CD14-positive monocyte (primary cell): ENCODE results near the gene PIK3R6. TPM values are rescaled to one million over a fixed set of nuclear protein-coding genes. Genes with fewer than 3 reads are reported as not detected.

Source experiments
- DNase-seq, 3 donors: peaks; one replicate each; pipeline ENCODE4 v3.0.0-alpha.2; 2011 to 2022
- H2AFZ ChIP-seq: 2 replicates; pipeline ENCODE4 v1.6.0; 2012; ENCODE audit warnings: mild to moderate bottlenecking, low read depth, low read length, inconsistent platforms; ENCODE audit not compliant: insufficient read depth, poor library complexity, severe bottlenecking
- H3K27ac ChIP-seq, 2 donors: 1 replicate in 1 of 2; 2 replicates in 1 of 2; pipeline ENCODE4 v1.5.1; 2012 to 2013; ENCODE audit warnings: low read length in 2 of 2, control low read depth in 1 of 2, inconsistent platforms in 1 of 2, low read depth in 1 of 2, mild to moderate bottlenecking in 1 of 2
- H3K27me3 ChIP-seq, 2 donors: one replicate each; pipeline versions ENCODE4 v1.6.0 to v1.6.1; 2011 to 2013; ENCODE audit warnings: low read length in 2 of 2; ENCODE audit not compliant: control insufficient read depth in 2 of 2, insufficient read depth in 2 of 2
- H3K36me3 ChIP-seq, 2 donors: replicated peaks in 1 of 2; 1 replicate in 1 of 2; 2 replicates in 1 of 2; pipeline versions ENCODE4 v1.5.1 to v1.6.1; 2012 to 2013; ENCODE audit warnings: low read length in 2 of 2, control low read depth in 1 of 2, inconsistent platforms in 1 of 2, mild to moderate bottlenecking in 1 of 2; ENCODE audit not compliant: insufficient read depth in 2 of 2, control insufficient read depth in 1 of 2
- H3K4me1 ChIP-seq, 2 donors: 1 replicate in 1 of 2; 2 replicates in 1 of 2; pipeline versions ENCODE4 v1.5.1 to v1.6.1; 2012 to 2013; ENCODE audit warnings: low read length in 2 of 2, control low read depth in 1 of 2, inconsistent platforms in 1 of 2, mild to moderate bottlenecking in 1 of 2, moderate library complexity in 1 of 2; ENCODE audit not compliant: insufficient read depth in 2 of 2, control insufficient read depth in 1 of 2
- H3K4me2 ChIP-seq: replicated peaks from 2 replicates; pipeline ENCODE3; 2012; ENCODE audit warnings: low read length, moderate library complexity, mild to moderate bottlenecking; ENCODE audit not compliant: poor library complexity, severe bottlenecking; ENCODE audit errors: extremely low read depth
- H3K4me3 ChIP-seq, 3 experiments: fragments of 200-600 bp in 1 of 3; sonication (generic) in 1 of 3; replicated peaks in 1 of 3; 1 replicate in 2 of 3; 2 replicates in 1 of 3; pipeline ENCODE4 v1.5.1; 2011 to 2013; ENCODE audit warnings: low read length in 3 of 3, mild to moderate bottlenecking in 3 of 3, control low read depth in 2 of 3, low read depth in 2 of 3, inconsistent platforms in 1 of 3, moderate library complexity in 1 of 3
- H3K79me2 ChIP-seq: 2 replicates; pipeline ENCODE4 v1.6.0; 2012; ENCODE audit warnings: mild to moderate bottlenecking, control low read depth, inconsistent platforms, low read length, moderate library complexity; ENCODE audit not compliant: insufficient read depth
- H3K9ac ChIP-seq: 2 replicates; pipeline ENCODE4 v1.6.0; 2017; ENCODE audit warnings: low read length, mild to moderate bottlenecking; ENCODE audit not compliant: insufficient read depth, poor library complexity, severe bottlenecking
- H3K9me3 ChIP-seq, 2 donors: replicated peaks in 1 of 2; 1 replicate in 1 of 2; 2 replicates in 1 of 2; pipeline versions ENCODE4 v1.5.1 to v1.6.1; 2012 to 2013; ENCODE audit warnings: low read length in 2 of 2, control low read depth in 1 of 2; ENCODE audit not compliant: control insufficient read depth in 1 of 2, insufficient read depth in 1 of 2
- H4K20me1 ChIP-seq: 2 replicates; pipeline ENCODE4 v1.6.0; 2012; ENCODE audit warnings: mild to moderate bottlenecking, low read length, control low read depth, moderate library complexity; ENCODE audit not compliant: insufficient read depth
- H3K27ac Mint-ChIP-seq, 7 donors: one replicate each; pipeline ENCODE4 v1.8.0; 2020; ENCODE audit warnings: mild to moderate bottlenecking in 7 of 7, mixed read lengths in 7 of 7, moderate library complexity in 6 of 7, inconsistent platforms in 2 of 7
- H3K27me3 Mint-ChIP-seq, 3 donors: one replicate each; pipeline ENCODE4 v1.8.0; 2021 to 2022; ENCODE audit warnings: low read depth in 3 of 3, mild to moderate bottlenecking in 3 of 3, mixed read lengths in 3 of 3, moderate library complexity in 3 of 3, inconsistent platforms in 1 of 3
- H3K36me3 Mint-ChIP-seq, 2 donors: one replicate each; pipeline ENCODE4 v1.8.0; 2020; ENCODE audit warnings: mixed read lengths in 2 of 2, inconsistent platforms in 1 of 2, mild to moderate bottlenecking in 1 of 2
- H3K4me1 Mint-ChIP-seq: one replicate; pipeline ENCODE4 v1.8.0; 2020; ENCODE audit warnings: mild to moderate bottlenecking, mixed read lengths
- H3K4me3 Mint-ChIP-seq, 2 donors: one replicate each; pipeline ENCODE4 v1.8.0; 2020; ENCODE audit warnings: mild to moderate bottlenecking in 2 of 2, mixed read lengths in 2 of 2, moderate library complexity in 1 of 2
- H3K9me3 Mint-ChIP-seq, 7 donors: one replicate each; pipeline ENCODE4 v1.8.0; 2020 to 2022; ENCODE audit warnings: mixed read lengths in 7 of 7, mild to moderate bottlenecking in 6 of 7, moderate library complexity in 6 of 7, inconsistent platforms in 2 of 7
- WGBS: methylation state at CpG from one replicate; pipeline ENCODE4 v1.1.5; 2013; ENCODE audit warnings: missing lambda C conversion rate; ENCODE audit not compliant: insufficient coverage; 5-methylcytosine and 5-hydroxymethylcytosine counted together
- intact Hi-C, 2 donors: fragments of 100-400 bp; cut with micrococcal nuclease; formaldehyde crosslinking; loops; one replicate each; pipeline versions ENCODE4 v1.15.0 to v1.15.1; 2023
- polyA plus RNA-seq, 3 donors: library from polyadenylated mRNA; depleted of rRNA in 1 of 3; unstranded in 2 of 3; stranded (reverse) in 1 of 3; fragments of 300-500 nt in 2 of 3; fragments of >200 nt in 1 of 3; fragmentation: Illumina TruSeq in 2 of 3; gene quantifications; 1 replicate in 2 of 3; 2 replicates in 1 of 3; pipeline ENCODE4 v1.2.3, GENCODE V29; 2012 to 2021
- TF ChIP-seq, protein P1 (sequence below): fragments of 200-600 bp; IDR thresholded peaks from one replicate; pipeline ENCODE4 v1.8.0; 2022; ENCODE audit warnings: antibody characterized with exemption, mild to moderate bottlenecking

The PIK3R6 gene
- polyA plus RNA-seq, 3 donors, result 3.6 to 23.3 (median 5.8) TPM

DNA sequence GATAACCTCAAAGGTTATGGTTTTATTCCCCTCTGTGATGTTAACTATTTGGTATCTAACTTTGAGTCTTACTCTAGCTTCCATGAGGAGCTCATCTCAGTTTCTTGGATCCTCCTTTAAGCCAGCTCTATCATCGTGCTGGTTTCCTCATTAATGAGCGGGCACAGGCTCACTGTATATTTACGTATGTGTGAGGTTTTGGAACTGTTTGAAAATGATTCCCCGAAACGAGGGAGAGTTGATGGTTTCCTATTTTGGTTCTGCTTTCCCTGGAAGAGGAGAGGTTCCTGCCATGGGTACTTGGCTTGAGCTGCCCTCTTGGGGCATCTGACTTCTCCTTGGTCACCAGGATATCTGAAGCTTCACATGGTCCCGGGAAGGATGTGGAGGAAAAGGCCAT lies 32.7 kb upstream of the PIK3R6 start:
- no peak overlapping the region for H3K4me3 ChIP-seq
- TF ChIP-seq, protein P1, sequence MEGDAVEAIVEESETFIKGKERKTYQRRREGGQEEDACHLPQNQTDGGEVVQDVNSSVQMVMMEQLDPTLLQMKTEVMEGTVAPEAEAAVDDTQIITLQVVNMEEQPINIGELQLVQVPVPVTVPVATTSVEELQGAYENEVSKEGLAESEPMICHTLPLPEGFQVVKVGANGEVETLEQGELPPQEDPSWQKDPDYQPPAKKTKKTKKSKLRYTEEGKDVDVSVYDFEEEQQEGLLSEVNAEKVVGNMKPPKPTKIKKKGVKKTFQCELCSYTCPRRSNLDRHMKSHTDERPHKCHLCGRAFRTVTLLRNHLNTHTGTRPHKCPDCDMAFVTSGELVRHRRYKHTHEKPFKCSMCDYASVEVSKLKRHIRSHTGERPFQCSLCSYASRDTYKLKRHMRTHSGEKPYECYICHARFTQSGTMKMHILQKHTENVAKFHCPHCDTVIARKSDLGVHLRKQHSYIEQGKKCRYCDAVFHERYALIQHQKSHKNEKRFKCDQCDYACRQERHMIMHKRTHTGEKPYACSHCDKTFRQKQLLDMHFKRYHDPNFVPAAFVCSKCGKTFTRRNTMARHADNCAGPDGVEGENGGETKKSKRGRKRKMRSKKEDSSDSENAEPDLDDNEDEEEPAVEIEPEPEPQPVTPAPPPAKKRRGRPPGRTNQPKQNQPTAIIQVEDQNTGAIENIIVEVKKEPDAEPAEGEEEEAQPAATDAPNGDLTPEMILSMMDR, result no peak
- Mint-ChIP-seq H3K27ac (peak overlapping the region in 3 of 7 donors; percentile 6 to 65 (median 10)), H3K4me1 (peaks cover 31% of the 10 kb centered on the region), H3K27me3 (no peaks in the 10 kb centered on the region), H3K4me3 (no peak overlapping the region), H3K36me3 (peaks cover 94 to 98% of the 10 kb centered on the region in 2 donors), H3K9me3 (peaks cover 0 to 1% (median 0%) of the 10 kb centered on the region in 7 donors)
- no peak overlapping the region for H3K4me2 ChIP-seq
- DNase-seq, result no peak
- peaks cover 86 to 99% of the 10 kb centered on the region in 2 donors for H3K36me3 ChIP-seq
- H2AFZ ChIP-seq, result no peak overlapping the region
- H3K27me3 ChIP-seq, result no peaks in the 10 kb centered on the region
- H3K4me1 ChIP-seq, result peaks cover 13 to 16% of the 10 kb centered on the region in 2 donors
- no peaks in the 10 kb centered on the region for H3K9me3 ChIP-seq
- H3K79me2 ChIP-seq, result no peaks in the 10 kb centered on the region
- intact Hi-C loops, result loop anchor here in 1 of 2 donors (5.0 kb wide), 1 partner anchor 92 kb away; no protein-coding TSS in a partner anchor
- 24% methylated on average over 4 of the region's 6 CpGs for WGBS
- peaks cover 82% of the 10 kb centered on the region for H4K20me1 ChIP-seq
- H3K9ac ChIP-seq, result no peak overlapping the region
- H3K27ac ChIP-seq, result peak overlapping the region in 1 of 2 donors; percentile 10

DNA sequence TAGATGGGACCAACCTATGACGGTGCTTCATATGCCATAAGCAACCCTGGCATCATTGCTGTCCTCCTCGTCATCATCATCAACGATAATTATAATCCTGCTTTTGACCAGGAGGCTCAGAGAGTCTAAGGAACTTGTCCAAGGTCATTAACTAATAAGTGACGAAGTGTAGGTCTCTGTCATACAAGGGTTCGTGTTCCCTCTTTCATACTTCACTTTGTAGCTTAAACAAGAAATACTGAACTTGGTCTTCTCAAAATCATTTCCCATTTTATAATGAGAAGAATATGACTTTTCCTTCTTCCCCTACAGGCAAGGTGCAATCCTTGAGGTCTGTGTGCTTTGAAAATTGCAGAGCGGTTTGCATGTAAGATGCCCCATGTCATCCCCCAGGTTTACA lies 31.2 kb upstream of the PIK3R6 start:
- intact Hi-C loops, result no loop called here
- peaks cover 90 to 98% of the 10 kb centered on the region in 2 donors for H3K36me3 Mint-ChIP-seq
- no peak overlapping the region for H3K4me2 ChIP-seq
- no peak overlapping the region for H3K4me3 ChIP-seq
- no peak overlapping the region for H2AFZ ChIP-seq
- peak overlapping the region; percentile 17 to 83 (median 75) for H3K27ac Mint-ChIP-seq
- peaks cover 35% of the 10 kb centered on the region for H3K4me1 Mint-ChIP-seq
- H3K27ac ChIP-seq, result peak overlapping the region in 1 of 2 donors; percentile 6
- TF ChIP-seq, protein P1, result no peak
- no peaks in the 10 kb centered on the region for H3K27me3 Mint-ChIP-seq
- no peak overlapping the region for H3K4me3 Mint-ChIP-seq
- peaks cover 82% of the 10 kb centered on the region for H4K20me1 ChIP-seq
- H3K79me2 ChIP-seq, result no peaks in the 10 kb centered on the region
- DNase-seq, result no peak
- H3K9ac ChIP-seq, result no peak overlapping the region
- peaks cover 13 to 16% of the 10 kb centered on the region in 2 donors for H3K4me1 ChIP-seq
- H3K9me3 Mint-ChIP-seq, result peaks cover 0 to 1% (median 0%) of the 10 kb centered on the region in 7 donors
- WGBS, result 100% methylated on average over 1 of the region's 6 CpGs
- H3K9me3 ChIP-seq, result no peaks in the 10 kb centered on the region
- H3K36me3 ChIP-seq, result peaks cover 80 to 99% of the 10 kb centered on the region in 2 donors
- H3K27me3 ChIP-seq, result no peaks in the 10 kb centered on the region
